GM12878 (cell line): ENCODE results near the gene MLXIPL. TPM values are rescaled to one million over a fixed set of nuclear protein-coding genes. Genes with fewer than 3 reads are reported as not detected.

Experiments used
- ATAC-seq: fragments of 200-7000 bp; cut with Tn5 transposase; 3 replicates; pipeline ENCODE4 v1.9.1; 2020; ENCODE audit warnings: mild to moderate bottlenecking, moderate library complexity
- BruUV-seq: library from RNA; stranded (reverse); fragments of 400-500 nt; replicated peaks from 2 replicates; lab custom pipeline; 2021; lab: Mats Ljungman, UMichigan
- CTCF ChIA-PET: fragments of 300-600 bp; sonication (Branson Sonifier 250); formaldehyde crosslinking; extraction: SDS; loops from one replicate; lab custom pipeline; 2021; ENCODE audit warnings: inconsistent platforms; lab: Yijun Ruan, JAX
- POLR2A ChIA-PET: fragments of 350-600 bp; formaldehyde crosslinking; extraction: SDS; loops from one replicate; lab custom pipeline; 2021; ENCODE audit warnings: inconsistent platforms; lab: Charles Lee
- RAD21 ChIA-PET: fragments of 300-600 bp; sonication (Branson Sonifier 250); formaldehyde crosslinking; loops from one replicate; lab custom pipeline; 2023; ENCODE audit warnings: antibody characterized with exemption; ENCODE audit not compliant: unreplicated experiment; lab: Charles Lee
- SMC1A ChIA-PET: fragments of 300-600 bp; sonication (Branson Sonifier 250); formaldehyde crosslinking; loops from one replicate; lab custom pipeline; 2023; ENCODE audit not compliant: unreplicated experiment, uncharacterized antibody; lab: Charles Lee
- DNase-seq: peaks from one replicate; pipeline ENCODE4 v3.0.0-alpha.2; 2011; ENCODE audit warnings: low read depth, low spot score
- FAIRE-seq: peaks from 3 replicates; lab custom pipeline; 2011; peaks lifted over from hg19 to GRCh38; lab: Jason Lieb, UNC
- H2AFZ ChIP-seq: 2 replicates; pipeline ENCODE4 v1.6.0; 2011; ENCODE audit warnings: low read depth, low read length, control low read depth; ENCODE audit not compliant: control insufficient read depth
- H3K27ac ChIP-seq: 2 replicates; pipeline ENCODE4 v1.5.1; 2011; ENCODE audit warnings: control low read depth; ENCODE audit not compliant: control insufficient read depth, insufficient read depth
- H3K27me3 ChIP-seq, 2 experiments: replicated peaks in 1 of 2; 2 replicates each; pipeline versions ENCODE4 v1.6.0 to v1.6.1; 2011; ENCODE audit warnings: low read length in 1 of 2; ENCODE audit not compliant: control insufficient read depth in 2 of 2, insufficient read depth in 2 of 2
- H3K36me3 ChIP-seq, 2 experiments: 2 replicates each; pipeline ENCODE4 v1.5.1; 2011; ENCODE audit warnings: low read length in 1 of 2; ENCODE audit not compliant: control insufficient read depth in 2 of 2, insufficient read depth in 2 of 2
- H3K4me1 ChIP-seq: 2 replicates; pipeline ENCODE4 v1.6.1; 2011; ENCODE audit warnings: mild to moderate bottlenecking, low read length, moderate library complexity, mixed read lengths; ENCODE audit not compliant: control insufficient read depth, insufficient read depth
- H3K4me2 ChIP-seq: 2 replicates; pipeline ENCODE4 v1.6.0; 2011; ENCODE audit warnings: control low read depth; ENCODE audit not compliant: control insufficient read depth, insufficient read depth
- H3K4me3 ChIP-seq: fragments of 200-600 bp; sonication (generic); 2 replicates; pipeline ENCODE4 v1.5.1; 2016
- H3K79me2 ChIP-seq: 2 replicates; pipeline ENCODE4 v1.6.0; 2011; ENCODE audit warnings: low read length; ENCODE audit not compliant: control insufficient read depth, insufficient read depth
- H3K9ac ChIP-seq: 2 replicates; pipeline ENCODE4 v1.8.0; 2011; ENCODE audit warnings: low read length, control low read depth, mixed read lengths; ENCODE audit not compliant: control insufficient read depth, insufficient read depth
- H3K9me3 ChIP-seq: replicated peaks from 3 replicates; pipeline ENCODE4 v1.5.1; 2011; ENCODE audit warnings: mild to moderate bottlenecking, low read length; ENCODE audit not compliant: control insufficient read depth, insufficient read depth
- H4K20me1 ChIP-seq: 2 replicates; pipeline ENCODE4 v1.6.0; 2011; ENCODE audit not compliant: control insufficient read depth, insufficient read depth
- ELK1 ChIP-seq: IDR thresholded peaks from 2 replicates; pipeline ENCODE4 v1.6.1; 2012; ENCODE audit warnings: low read depth, low read length, improper control_type of control experiment
- IKZF1 ChIP-seq: fragments of 450-650 bp; conservative IDR thresholded peaks from 2 replicates; pipeline ENCODE4 v1.6.1; 2017; ENCODE audit warnings: antibody characterized with exemption, mild to moderate bottlenecking
- POLR2AphosphoS2 ChIP-seq: IDR thresholded peaks from 2 replicates; pipeline ENCODE4 v1.6.1; 2011; ENCODE audit warnings: low read depth, mild to moderate bottlenecking, low read length, improper control_type of control experiment, moderate library complexity
- SMC3 ChIP-seq: IDR thresholded peaks from 2 replicates; pipeline ENCODE4 v1.6.1; 2011; ENCODE audit warnings: low read length, improper control_type of control experiment, borderline replicate concordance
- ZZZ3 ChIP-seq: IDR thresholded peaks from 2 replicates; pipeline ENCODE4 v1.6.1; 2011; ENCODE audit warnings: low read depth; ENCODE audit not compliant: control insufficient read depth, insufficient read length
- WGBS: methylation state at CpG from one replicate; pipeline ENCODE4 v1.1.6; 2016; ENCODE audit warnings: low lambda C conversion rate; ENCODE audit not compliant: insufficient replicate concordance, insufficient coverage; ENCODE audit errors: missing lambda C conversion rate; 5-methylcytosine and 5-hydroxymethylcytosine counted together
- in situ Hi-C: fragments of 300-500 bp; cut with MboI; formaldehyde crosslinking; loops from 9 replicates; pipeline ENCODE4 v1.14.3; 2018; ENCODE audit warnings: mixed read lengths
- intact Hi-C: fragments of 100-400 bp; cut with micrococcal nuclease; formaldehyde crosslinking; loops from one replicate; pipeline ENCODE4 v1.14.2; 2022; ENCODE audit not compliant: unreplicated experiment
- polyA plus RNA-seq, 11 experiments: library from polyadenylated mRNA; depleted of rRNA in 4 of 11; unstranded in 6 of 11; stranded (reverse) in 5 of 11; fragments of >200 nt; fragmentation: Nextera tagmentation in 4 of 11; fragmentation: Illumina TruSeq in 1 of 11; extraction: Ambion mirVana in 4 of 11; extraction: Trizol in 1 of 11; gene quantifications; 1 replicate in 1 of 11; 2 replicates in 10 of 11; pipeline versions ENCODE4 v1.2.1 to v1.2.3, GENCODE V29; 2011 to 2016; ENCODE audit warnings: inconsistent platforms in 2 of 11, missing spikeins in 2 of 11, low read depth in 1 of 11
- total RNA-seq, 4 experiments: library from RNA; depleted of rRNA in 3 of 4; stranded (reverse); fragments of >200 nt in 3 of 4; fragmentation: Illumina TruSeq in 1 of 4; extraction: Trizol in 1 of 4; gene quantifications; 2 replicates each; pipeline versions ENCODE4 v1.2.1 to v1.2.3, GENCODE V29; 2013 to 2021

Gene MLXIPL
- total and polyA plus RNA-seq, 10 of the 15 experiments (the other 5 are each of a cell fraction or from before 2014, with no cell fraction given), result 0.21 TPM; not detected in 9

DNA sequence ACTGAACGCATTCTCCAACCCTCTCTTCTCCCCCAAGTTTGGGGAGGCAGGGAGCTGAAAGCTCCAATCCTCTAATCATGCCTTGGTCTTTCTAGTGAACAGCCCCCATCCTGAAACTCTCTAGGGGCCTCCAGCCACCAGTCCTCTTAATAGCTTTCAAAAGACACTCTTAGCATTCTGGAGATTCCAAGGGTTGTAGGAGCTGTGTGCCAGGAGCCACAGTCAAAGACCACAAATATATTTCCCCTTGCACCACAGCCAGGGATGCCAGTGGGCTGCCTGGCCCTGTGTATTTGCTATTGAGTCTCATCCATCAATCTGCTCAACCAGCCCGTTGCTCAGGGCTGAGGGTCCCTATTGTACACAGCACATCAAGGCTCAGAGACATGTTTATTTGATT is 18.5 kb upstream of the MLXIPL start:
- ChIA-PET CTCF (interaction anchor here (1.2 kb wide), 1 partner anchor 36 kb away, joined by 3 read pairs; no protein-coding TSS in a partner anchor), POLR2A (interaction anchor here (0.5 to 0.7 kb wide), 3 partner anchors 9 to 65 kb away, joined by 3 to 5 read pairs (median 3); no protein-coding TSS in a partner anchor), SMC1A (no interaction called here), RAD21 (no interaction called here)
- no peaks in the 10 kb centered on the region for H3K4me1 ChIP-seq
- H3K4me2 ChIP-seq, result no peak overlapping the region
- no peaks in the 10 kb centered on the region for H4K20me1 ChIP-seq
- no TSS peak for BruUV-seq
- in situ Hi-C loops, result no loop called here
- no peaks in the 10 kb centered on the region for H3K36me3 ChIP-seq
- no peak overlapping the region for H3K9ac ChIP-seq
- no peak for ATAC-seq
- no peak overlapping the region for H3K4me3 ChIP-seq
- no peak overlapping the region for H3K27ac ChIP-seq
- 43% methylated on average over 2 of the region's 2 CpGs for WGBS
- no peak for DNase-seq
- no peak for TF ChIP-seq SMC3
- peaks cover 0 to 11% of the 10 kb centered on the region in 2 experiments for H3K27me3 ChIP-seq
- H2AFZ ChIP-seq, result no peak overlapping the region
- intact Hi-C loops, result no loop called here
- no peaks in the 10 kb centered on the region for H3K79me2 ChIP-seq
- FAIRE-seq, result no peak
- H3K9me3 ChIP-seq, result peaks cover 5% of the 10 kb centered on the region; the same call in 1 of the 3 replicates

DNA sequence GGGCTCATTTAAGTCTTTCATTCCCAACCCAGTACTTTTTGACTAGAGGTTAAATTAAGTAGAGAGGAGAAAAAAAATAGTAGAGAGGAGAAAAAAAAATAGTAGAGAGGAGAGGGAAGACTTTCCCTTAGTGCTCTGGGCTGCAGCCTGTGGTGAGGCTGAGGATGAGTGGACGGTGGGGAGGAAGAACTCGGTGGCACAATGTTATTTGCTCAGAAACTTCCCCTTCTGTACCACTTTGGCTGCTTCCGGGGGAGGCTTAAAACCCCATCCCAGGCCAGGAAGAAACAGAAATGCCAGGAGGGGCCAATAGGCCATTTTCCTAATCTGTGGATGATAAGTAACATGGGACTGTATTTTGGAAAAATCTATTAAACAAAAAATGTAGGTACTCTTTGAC is 14.6 kb upstream of the MLXIPL start:
- in situ Hi-C loops, result no loop called here
- WGBS, result 8% methylated on average over 3 of the region's 3 CpGs
- DNase-seq, result no peak

More for the DNA sequence above, 14.6 kb upstream of the MLXIPL start:
- Histone ChIP-seq H3K4me2 (no peak overlapping the region), H3K27me3 (peaks cover 0 to 1% of the 10 kb centered on the region in 2 experiments; a peak in 1 of 4 replicates), H3K4me1 (no peaks in the 10 kb centered on the region), H3K36me3 (no peaks in the 10 kb centered on the region), H3K4me3 (no peak overlapping the region), H3K9me3 (peaks cover 5% of the 10 kb centered on the region; the same call in 1 of the 3 replicates), H3K27ac (no peak overlapping the region)
- no peak for FAIRE-seq
- CTCF ChIA-PET, result no interaction called here
- intact Hi-C loops, result no loop called here
- TF ChIP-seq POLR2AphosphoS2 (no peak), ELK1 (no peak), IKZF1 (no peak), ZZZ3 (no peak)
- TF ChIP-seq, all 136 proteins: peak for 0
- ChIA-PET SMC1A (interaction anchor here (0.6 kb wide), 1 partner anchor 21 kb away, joined by 3 read pairs; no protein-coding TSS in a partner anchor), RAD21 (no interaction called here), POLR2A (no interaction called here)
- Histone ChIP-seq H2AFZ (no peak overlapping the region), H3K9ac (no peak overlapping the region), H3K79me2 (no peaks in the 10 kb centered on the region), H4K20me1 (no peaks in the 10 kb centered on the region)
- no peak for ATAC-seq
- no TSS peak for BruUV-seq
